Neural progenitor cell (in vitro differentiated cells): ENCODE results near the gene BLTP3A. TPM values are rescaled to one million over a fixed set of nuclear protein-coding genes. Genes with fewer than 3 reads are reported as not detected.
A peak's percentile ranks its signal among the peaks of the same experiment; 100 is the strongest.
"Not testable (repeated sequence)": the region's sequence is repeated elsewhere in the genome, so short reads cannot be mapped to it uniquely, and the experiment has no call there.

ENCODE experiments used
- DNase-seq: peaks from one replicate; pipeline ENCODE4 v3.0.0-alpha.2; 2016; ENCODE audit warnings: low spot score
- H2AFZ ChIP-seq: fragments of 200-600 bp; sonication (generic); replicated peaks from 2 replicates; pipeline ENCODE4 v1.6.1; 2016; ENCODE audit warnings: antibody characterized with exemption
- H3F3A ChIP-seq: fragments of 200-600 bp; sonication (generic); 2 replicates; pipeline ENCODE4 v1.6.1; 2016; ENCODE audit warnings: antibody characterized with exemption, low read depth
- H3K27ac ChIP-seq: fragments of 200-600 bp; sonication (generic); 2 replicates; pipeline ENCODE4 v1.5.1; 2016; ENCODE audit warnings: mild to moderate bottlenecking
- H3K27me3 ChIP-seq: fragments of 200-600 bp; sonication (generic); 2 replicates; pipeline ENCODE4 v1.6.1; 2016; ENCODE audit warnings: mild to moderate bottlenecking, moderate library complexity
- H3K36me3 ChIP-seq: fragments of 200-600 bp; sonication (generic); 2 replicates; pipeline ENCODE4 v1.5.1; 2016
- H3K4me1 ChIP-seq: fragments of 200-600 bp; sonication (generic); 2 replicates; pipeline ENCODE4 v1.6.1; 2016; ENCODE audit warnings: mixed run types
- H3K4me2 ChIP-seq: fragments of 200-600 bp; sonication (generic); 2 replicates; pipeline ENCODE4 v1.6.1; 2016
- H3K4me3 ChIP-seq: fragments of 200-600 bp; sonication (generic); 2 replicates; pipeline ENCODE4 v1.5.1; 2016
- H3K79me2 ChIP-seq: fragments of 200-600 bp; sonication (generic); 2 replicates; pipeline ENCODE4 v1.6.1; 2016; ENCODE audit warnings: low read depth
- H3K9ac ChIP-seq: fragments of 200-600 bp; sonication (generic); 2 replicates; pipeline ENCODE4 v1.6.1; 2016
- H3K9me3 ChIP-seq: fragments of 200-600 bp; sonication (generic); 2 replicates; pipeline ENCODE4 v1.5.1; 2016; ENCODE audit warnings: low read depth
- H4K20me1 ChIP-seq: fragments of 200-600 bp; sonication (generic); 2 replicates; pipeline ENCODE4 v1.6.1; 2016; ENCODE audit warnings: low read depth
- H3K27ac Mint-ChIP-seq: 3 replicates; pipeline ENCODE4 v1.8.0; 2021; ENCODE audit warnings: mixed read lengths
- H3K27me3 Mint-ChIP-seq: 2 replicates; pipeline ENCODE4 v1.8.0; 2022; ENCODE audit warnings: low read depth, mild to moderate bottlenecking, inconsistent platforms, moderate library complexity, mixed read lengths; ENCODE audit not compliant: insufficient read depth
- H3K36me3 Mint-ChIP-seq: 3 replicates; pipeline ENCODE4 v1.8.0; 2021; ENCODE audit warnings: mixed read lengths
- H3K4me1 Mint-ChIP-seq: 3 replicates; pipeline ENCODE4 v1.8.0; 2021; ENCODE audit warnings: mixed read lengths
- H3K4me3 Mint-ChIP-seq: 3 replicates; pipeline ENCODE4 v1.8.0; 2021; ENCODE audit warnings: mild to moderate bottlenecking, moderate library complexity, mixed read lengths
- H3K9me3 Mint-ChIP-seq: 3 replicates; pipeline ENCODE4 v1.8.0; 2020; ENCODE audit warnings: mixed read lengths
- CTCF ChIP-seq: fragments of 200-600 bp; sonication (generic); IDR thresholded peaks from 2 replicates; pipeline ENCODE4 v1.5.1; 2017; ENCODE audit warnings: antibody characterized with exemption, mild to moderate bottlenecking
- EZH2 ChIP-seq: fragments of 200-600 bp; sonication (generic); IDR thresholded peaks from 2 replicates; pipeline ENCODE4 v1.6.1; 2017; ENCODE audit warnings: antibody characterized with exemption, mild to moderate bottlenecking, moderate library complexity
- EZH2phosphoT487 ChIP-seq: fragments of 200-600 bp; sonication (generic); IDR thresholded peaks from 2 replicates; pipeline ENCODE4 v1.6.1; 2017; ENCODE audit warnings: antibody characterized with exemption
- total RNA-seq: library from RNA; depleted of rRNA; stranded (reverse); fragments of >200 nt; gene quantifications from 2 replicates; pipeline ENCODE4 v1.2.3, GENCODE V29; 2015; ENCODE audit warnings: low replicate concordance

The BLTP3A gene
- total RNA-seq, 1 donor from 2014 or later, result 13.8 TPM

GRCh38 chr6:34746104-34746846 is 45.6 kb upstream of the BLTP3A start:
- Mint-ChIP-seq H3K27me3 (no peaks in the 10 kb centered on the region), H3K9me3 (no peaks in the 10 kb centered on the region), H3K4me3 (no peak overlapping the region), H3K4me1 (no peaks in the 10 kb centered on the region), H3K36me3 (no peaks in the 10 kb centered on the region), H3K27ac (peak overlapping the region; percentile 73)
- no peak overlapping the region for H3K27ac ChIP-seq
- no peaks in the 10 kb centered on the region for H3K9me3 ChIP-seq
- H3F3A ChIP-seq, result no peaks in the 10 kb centered on the region
- no peaks in the 10 kb centered on the region for H3K79me2 ChIP-seq
- no peaks in the 10 kb centered on the region for H3K4me1 ChIP-seq
- no peak overlapping the region for H3K9ac ChIP-seq
- no peak for TF ChIP-seq EZH2phosphoT487
- TF ChIP-seq CTCF, result no peak
- TF ChIP-seq EZH2, result no peak
- DNase-seq, result no peak
- H4K20me1 ChIP-seq, result no peaks in the 10 kb centered on the region
- no peaks in the 10 kb centered on the region for H3K36me3 ChIP-seq
- no peak overlapping the region for H2AFZ ChIP-seq
- H3K4me3 ChIP-seq, result no peak overlapping the region
- H3K27me3 ChIP-seq, result no peaks in the 10 kb centered on the region
- H3K4me2 ChIP-seq, result no peak overlapping the region

GRCh38 chr6:34748757-34749156 is 43.1 kb upstream of the BLTP3A start:
- H3K27ac Mint-ChIP-seq, result no peak overlapping the region
- H3K4me1 Mint-ChIP-seq, result no peaks in the 10 kb centered on the region
- no peak overlapping the region for H3K4me2 ChIP-seq
- no peaks in the 10 kb centered on the region for H3K9me3 Mint-ChIP-seq
- no peaks in the 10 kb centered on the region for H3K79me2 ChIP-seq
- H3K36me3 Mint-ChIP-seq, result no peaks in the 10 kb centered on the region
- H3K4me3 Mint-ChIP-seq, result no peak overlapping the region
- no peak overlapping the region for H3K9ac ChIP-seq
- TF ChIP-seq EZH2phosphoT487, result no peak
- DNase-seq, result no peak
- H3F3A ChIP-seq, result no peaks in the 10 kb centered on the region
- no peaks in the 10 kb centered on the region for H3K4me1 ChIP-seq
- no peaks in the 10 kb centered on the region for H3K9me3 ChIP-seq
- H2AFZ ChIP-seq, result no peak overlapping the region
- no peak overlapping the region for H3K27ac ChIP-seq
- no peak overlapping the region for H3K4me3 ChIP-seq
- H3K36me3 ChIP-seq, result no peaks in the 10 kb centered on the region
- H4K20me1 ChIP-seq, result no peaks in the 10 kb centered on the region
- H3K27me3 Mint-ChIP-seq, result no peaks in the 10 kb centered on the region
- H3K27me3 ChIP-seq, result no peaks in the 10 kb centered on the region

GRCh38 chr6:34756513-34756856 is 35.4 kb upstream of the BLTP3A start:
- Histone ChIP-seq H3K4me2 (peak overlapping the region; percentile 100), H3K4me3 (peak overlapping the region; percentile 87), H2AFZ (peak overlapping the region; percentile 94), H3K79me2 (peaks cover 42% of the 10 kb centered on the region)
- H3K36me3 Mint-ChIP-seq, H3F3A ChIP-seq, H3K4me3 Mint-ChIP-seq, H3K9ac ChIP-seq, H3K27ac Mint-ChIP-seq, H3K36me3 ChIP-seq, H3K9me3 Mint-ChIP-seq, H4K20me1 ChIP-seq, H3K27me3 ChIP-seq, H3K4me1 ChIP-seq, H3K9me3 ChIP-seq, DNase-seq, H3K27ac ChIP-seq, H3K4me1 Mint-ChIP-seq, H3K27me3 Mint-ChIP-seq: not testable (repeated sequence)
- TF ChIP-seq CTCF, result peak; percentile 36

GRCh38 chr6:34757687-34758274 is 34.1 kb upstream of the BLTP3A start:
- Mint-ChIP-seq H3K27ac (no peak overlapping the region), H3K36me3 (peaks cover 6% of the 10 kb centered on the region), H3K27me3 (no peaks in the 10 kb centered on the region), H3K4me1 (no peaks in the 10 kb centered on the region), H3K4me3 (no peak overlapping the region), H3K9me3 (no peaks in the 10 kb centered on the region)
- peak overlapping the region; percentile 96 for H3K9ac ChIP-seq
- no peaks in the 10 kb centered on the region for H3K9me3 ChIP-seq
- peaks cover 6% of the 10 kb centered on the region for H3K36me3 ChIP-seq
- H3K4me3 ChIP-seq, result peak overlapping the region; percentile 87
- peak overlapping the region; percentile 100 for H3K4me2 ChIP-seq
- no peak overlapping the region for H3K27ac ChIP-seq
- no peaks in the 10 kb centered on the region for H3K27me3 ChIP-seq
- TF ChIP-seq EZH2phosphoT487, result no peak
- TF ChIP-seq EZH2, result no peak
- no peak for TF ChIP-seq CTCF
- peaks cover 7% of the 10 kb centered on the region for H3F3A ChIP-seq
- H3K4me1 ChIP-seq, result peaks cover 8% of the 10 kb centered on the region
- H4K20me1 ChIP-seq, result peaks cover 9% of the 10 kb centered on the region
- peaks cover 42% of the 10 kb centered on the region for H3K79me2 ChIP-seq
- DNase-seq, result no peak
- peak overlapping the region; percentile 87 for H2AFZ ChIP-seq
